Natural killer cell (primary cell): ENCODE measurements around the gene ZNF783. TPM values are rescaled to one million over a fixed set of nuclear protein-coding genes. Genes with fewer than 3 reads are reported as not detected.

Experiments used
- ATAC-seq, 3 donors: fragments of 150-1000 bp in 2 of 3; fragments of 200-7000 bp in 1 of 3; cut with Tn5 transposase; 1 replicate in 1 of 3; 2 replicates in 2 of 3; pipeline ENCODE4 v1.10.0; 2021; ENCODE audit warnings: mild to moderate bottlenecking in 2 of 3, moderate library complexity in 2 of 3
- DNase-seq, 2 donors: peaks; one replicate each; pipeline versions ENCODE4 v3.0.0 to v3.0.0-alpha.2; 2013 to 2021; ENCODE audit warnings: mixed read lengths in 1 of 2
- H3K27ac ChIP-seq: one replicate; pipeline ENCODE4 v1.5.1; 2013; ENCODE audit warnings: mild to moderate bottlenecking, low read length
- H3K27me3 ChIP-seq: one replicate; pipeline ENCODE4 v1.6.1; 2013; ENCODE audit warnings: low read length; ENCODE audit not compliant: control insufficient read depth, insufficient read depth
- H3K36me3 ChIP-seq: one replicate; pipeline ENCODE4 v1.6.1; 2013; ENCODE audit warnings: low read length; ENCODE audit not compliant: control insufficient read depth, insufficient read depth
- H3K4me1 ChIP-seq: one replicate; pipeline ENCODE4 v1.6.1; 2013; ENCODE audit warnings: low read length; ENCODE audit not compliant: control insufficient read depth, insufficient read depth
- H3K4me3 ChIP-seq: one replicate; pipeline ENCODE4 v1.5.1; 2013; ENCODE audit warnings: low read length
- H3K9me3 ChIP-seq: one replicate; pipeline ENCODE4 v1.6.1; 2013; ENCODE audit warnings: low read length; ENCODE audit not compliant: control insufficient read depth, insufficient read depth
- H3K27ac Mint-ChIP-seq, 2 donors: one replicate each; pipeline ENCODE4 v1.8.0; 2022; ENCODE audit warnings: mild to moderate bottlenecking in 2 of 2, mixed read lengths in 2 of 2, moderate library complexity in 1 of 2
- H3K27me3 Mint-ChIP-seq, 2 donors: one replicate each; pipeline ENCODE4 v1.8.0; 2022; ENCODE audit warnings: low read depth in 2 of 2, mixed read lengths in 2 of 2
- H3K36me3 Mint-ChIP-seq: one replicate; pipeline ENCODE4 v1.8.0; 2022; ENCODE audit warnings: mixed read lengths
- H3K4me1 Mint-ChIP-seq, 2 donors: one replicate each; pipeline ENCODE4 v1.8.0; 2022; ENCODE audit warnings: mixed read lengths in 2 of 2
- H3K4me3 Mint-ChIP-seq: one replicate; pipeline ENCODE4 v1.8.0; 2022; ENCODE audit warnings: mild to moderate bottlenecking, moderate library complexity, mixed read lengths
- H3K9me3 Mint-ChIP-seq, 2 donors: one replicate each; pipeline ENCODE4 v1.8.0; 2022; ENCODE audit warnings: mixed read lengths in 2 of 2
- CTCF ChIP-seq: fragments of 200-600 bp; IDR thresholded peaks from one replicate; pipeline ENCODE4 v1.8.0; 2022; ENCODE audit warnings: antibody characterized with exemption
- WGBS: methylation state at CpG from one replicate; pipeline ENCODE4 v1.1.7; 2013; ENCODE audit warnings: missing lambda C conversion rate; ENCODE audit not compliant: insufficient coverage; 5-methylcytosine and 5-hydroxymethylcytosine counted together
- intact Hi-C: fragments of 100-400 bp; cut with micrococcal nuclease; formaldehyde crosslinking; loops from one replicate; pipeline ENCODE4 v1.14.2; 2022
- total RNA-seq, 4 donors: library from RNA; stranded (reverse); fragments of 120-200 nt in 1 of 4; gene quantifications; one replicate each; pipeline versions ENCODE4 v1.2.3 to v1.2.4, GENCODE V29; 2013 to 2022

The ZNF783 gene
- total RNA-seq, 3 donors from 2014 or later (not counting 1 experiment from before 2014, with no cell fraction given), result 24.0 to 29.8 (median 28.3) TPM

- no peak overlapping the region for H3K27ac ChIP-seq
- no peak for ATAC-seq
- no peak for TF ChIP-seq CTCF
- H3K4me3 ChIP-seq, result no peak overlapping the region
- no peaks in the 10 kb centered on the region for H3K4me1 ChIP-seq
- 98% methylated on average over 8 of the region's 8 CpGs for WGBS
- H3K9me3 Mint-ChIP-seq, result no peaks in the 10 kb centered on the region
- no peaks in the 10 kb centered on the region for H3K27me3 ChIP-seq
- intact Hi-C loops, result no loop called here
- H3K9me3 ChIP-seq, result no peaks in the 10 kb centered on the region
- H3K27me3 Mint-ChIP-seq, result no peaks in the 10 kb centered on the region
- no peak overlapping the region for H3K27ac Mint-ChIP-seq
- no peaks in the 10 kb centered on the region for H3K36me3 Mint-ChIP-seq
- no peak overlapping the region for H3K4me3 Mint-ChIP-seq
- H3K4me1 Mint-ChIP-seq, result peaks cover 5 to 8% of the 10 kb centered on the region in 2 donors
- peaks cover 22% of the 10 kb centered on the region for H3K36me3 ChIP-seq
- no peak for DNase-seq
These were observed 38.8 kb upstream of the ZNF783 start for GRCh38 chr7:149223176-149223575.

GRCh38 chr7:149223761-149224160, 38.2 kb upstream of the ZNF783 start:
- no peak overlapping the region for H3K27ac Mint-ChIP-seq
- no peak overlapping the region for H3K4me3 Mint-ChIP-seq
- no peaks in the 10 kb centered on the region for H3K4me1 ChIP-seq
- no peaks in the 10 kb centered on the region for H3K9me3 ChIP-seq
- DNase-seq, result no peak
- no peak overlapping the region for H3K4me3 ChIP-seq
- no peaks in the 10 kb centered on the region for H3K9me3 Mint-ChIP-seq
- H3K27me3 Mint-ChIP-seq, result no peaks in the 10 kb centered on the region
- H3K36me3 ChIP-seq, result peaks cover 17% of the 10 kb centered on the region
- no peak overlapping the region for H3K27ac ChIP-seq
- ATAC-seq, result no peak
- intact Hi-C loops, result no loop called here
- H3K4me1 Mint-ChIP-seq, result peaks cover 4 to 8% of the 10 kb centered on the region in 2 donors
- H3K27me3 ChIP-seq, result no peaks in the 10 kb centered on the region
- no peaks in the 10 kb centered on the region for H3K36me3 Mint-ChIP-seq
- TF ChIP-seq CTCF, result no peak
- 97% methylated on average over 20 of the region's 39 CpGs for WGBS

- Mint-ChIP-seq H3K27me3 (no peaks in the 10 kb centered on the region), H3K27ac (no peak overlapping the region), H3K4me3 (no peak overlapping the region), H3K4me1 (peaks cover 4% of the 10 kb centered on the region in 2 donors), H3K9me3 (no peaks in the 10 kb centered on the region), H3K36me3 (no peaks in the 10 kb centered on the region)
- H3K4me3 ChIP-seq, result no peak overlapping the region
- 98% methylated on average over 37 of the region's 37 CpGs for WGBS
- H3K4me1 ChIP-seq, result no peaks in the 10 kb centered on the region
- no peak overlapping the region for H3K27ac ChIP-seq
- ATAC-seq (no peak), DNase-seq (no peak)
- intact Hi-C loops, result no loop called here
- H3K9me3 ChIP-seq, result no peaks in the 10 kb centered on the region
- no peak for TF ChIP-seq CTCF
- H3K27me3 ChIP-seq, result no peaks in the 10 kb centered on the region
- H3K36me3 ChIP-seq, result peaks cover 13% of the 10 kb centered on the region
These were observed 37.6 kb upstream of the ZNF783 start for GRCh38 chr7:149224352-149224751.

- ATAC-seq (no peak), DNase-seq (no peak)
- Mint-ChIP-seq H3K9me3 (no peaks in the 10 kb centered on the region), H3K27ac (no peak overlapping the region), H3K4me1 (peaks cover 0 to 4% of the 10 kb centered on the region in 2 donors), H3K27me3 (no peaks in the 10 kb centered on the region), H3K36me3 (no peaks in the 10 kb centered on the region), H3K4me3 (no peak overlapping the region)
- H3K4me3 ChIP-seq, result no peak overlapping the region
- no peaks in the 10 kb centered on the region for H3K4me1 ChIP-seq
- H3K27me3 ChIP-seq, result no peaks in the 10 kb centered on the region
- TF ChIP-seq CTCF, result no peak
- no peaks in the 10 kb centered on the region for H3K9me3 ChIP-seq
- peaks cover 13% of the 10 kb centered on the region for H3K36me3 ChIP-seq
- 95% methylated on average over 18 of the region's 19 CpGs for WGBS
- H3K27ac ChIP-seq, result no peak overlapping the region
- intact Hi-C loops, result no loop called here
These were observed 36.9 kb upstream of the ZNF783 start for GRCh38 chr7:149225106-149225505.
